Measurements from ENCODE around the gene ZMIZ1.

The ZMIZ1 gene

GRCh38 chr10:79238606-79239005, 169.8 kb downstream of the ZMIZ1 start:
- DNase-seq = no peak

- peak; percentile 5 for DNase-seq
These were observed 170.6 kb downstream of the ZMIZ1 start for GRCh38 chr10:79239275-79239779.

GRCh38 chr10:79239924-79240581, 171.3 kb downstream of the ZMIZ1 start:
- no peak for DNase-seq

GRCh38 chr10:79241629-79241989, 172.8 kb downstream of the ZMIZ1 start:
- no peak for DNase-seq

GRCh38 chr10:79241990-79242619, 173.3 kb downstream of the ZMIZ1 start:
- DNase-seq = peak; percentile 51

GRCh38 chr10:79242620-79243152, 173.9 kb downstream of the ZMIZ1 start:
- DNase-seq = peak; percentile 66

- DNase-seq = peak; percentile 73
These were observed 174.7 kb downstream of the ZMIZ1 start for GRCh38 chr10:79243181-79244067.

GRCh38 chr10:79244068-79244442, 175.3 kb downstream of the ZMIZ1 start:
- DNase-seq = no peak

GRCh38 chr10:79244841-79245504, 176.2 kb downstream of the ZMIZ1 start:
- no peak for DNase-seq

GRCh38 chr10:79245539-79246208, 176.9 kb downstream of the ZMIZ1 start:
- DNase-seq = no peak

GRCh38 chr10:79246209-79246581, 177.4 kb downstream of the ZMIZ1 start:
- DNase-seq = no peak

GRCh38 chr10:79246606-79247275, 178.0 kb downstream of the ZMIZ1 start:
- no peak for DNase-seq

GRCh38 chr10:79247373-79248137, 178.8 kb downstream of the ZMIZ1 start:
- DNase-seq = no peak

GRCh38 chr10:79248341-79249185, 179.8 kb downstream of the ZMIZ1 start:
- no peak for DNase-seq

GRCh38 chr10:79249186-79250121, 180.7 kb downstream of the ZMIZ1 start:
- no peak for DNase-seq

- no peak for DNase-seq
These were observed 181.5 kb downstream of the ZMIZ1 start for GRCh38 chr10:79250259-79250658.

GRCh38 chr10:79252450-79252849, 183.7 kb downstream of the ZMIZ1 start:
- DNase-seq = no peak

- DNase-seq = no peak
These were observed 184.2 kb downstream of the ZMIZ1 start for GRCh38 chr10:79252971-79253370.

- no peak for DNase-seq
These were observed 184.9 kb downstream of the ZMIZ1 start for GRCh38 chr10:79253704-79254103.
